K562 (cell line): ENCODE measurements around the gene FEN1. TPM values are rescaled to one million over a fixed set of nuclear protein-coding genes. Genes with fewer than 3 reads are reported as not detected.
A peak's percentile ranks its signal among the peaks of the same experiment; 100 is the strongest.

Experiments
- ATAC-seq: fragments of 200-7000 bp; cut with Tn5 transposase; 3 replicates; pipeline ENCODE4 v1.9.1; 2020; ENCODE audit warnings: moderate library complexity
- BruUV-seq: library from RNA; stranded (reverse); fragments of 400-500 nt; replicated peaks from 2 replicates; lab custom pipeline; 2021; lab: Mats Ljungman, UMichigan
- CTCF ChIA-PET: fragments of 300-600 bp; formaldehyde crosslinking; extraction: SDS; loops from one replicate; lab custom pipeline; 2021; ENCODE audit warnings: low intra/inter-chr PET ratio; lab: Yijun Ruan, JAX
- POLR2A ChIA-PET: fragments of 300-600, 350-650 bp; sonication (Branson Sonifier 250); formaldehyde crosslinking; extraction: SDS; loops from one replicate; lab custom pipeline; 2021; ENCODE audit warnings: antibody characterized with exemption, inconsistent platforms; lab: Yijun Ruan, JAX
- DNase-seq, 4 experiments: peaks; one replicate each; pipeline versions ENCODE4 v3.0.0 to v3.0.0-alpha.2; 2011 to 2018; ENCODE audit warnings: low spot score in 3 of 4, mixed read lengths in 3 of 4; ENCODE audit errors: extremely low read depth in 1 of 4
- FAIRE-seq: peaks from 2 replicates; lab custom pipeline; 2011; peaks lifted over from hg19 to GRCh38; lab: Jason Lieb, UNC
- H2AFZ ChIP-seq: 2 replicates; pipeline ENCODE4 v1.6.0; 2011; ENCODE audit warnings: low read depth, low read length, control low read depth, inconsistent platforms
- H3K27ac ChIP-seq: fragments of 200-600 bp; 3 replicates; pipeline ENCODE4 v1.8.0; 2011; ENCODE audit warnings: low read depth, mild to moderate bottlenecking, control low read depth, inconsistent platforms, low read length, moderate library complexity, mixed read lengths; ENCODE audit errors: extremely low read depth
- H3K27me3 ChIP-seq, 2 experiments: fragments of 300-600 bp in 1 of 2; 2 replicates in 1 of 2; 3 replicates in 1 of 2; pipeline versions ENCODE4 v1.6.0 to v1.8.0; 2011; ENCODE audit warnings: inconsistent platforms in 2 of 2, low read length in 2 of 2, mild to moderate bottlenecking in 1 of 2, mixed read lengths in 1 of 2, moderate library complexity in 1 of 2; ENCODE audit not compliant: control insufficient read depth in 2 of 2, insufficient read depth in 2 of 2
- H3K36me3 ChIP-seq: fragments of 300-600 bp; 3 replicates; pipeline ENCODE4 v1.8.0; 2011; ENCODE audit warnings: mild to moderate bottlenecking, low read length, inconsistent platforms; ENCODE audit not compliant: control insufficient read depth, insufficient read depth
- H3K4me1 ChIP-seq, 2 experiments: fragments of 200-600 bp in 1 of 2; replicated peaks in 1 of 2; 2 replicates in 1 of 2; 3 replicates in 1 of 2; pipeline versions ENCODE4 v1.5.1 to v1.8.0; 2011; ENCODE audit warnings: inconsistent platforms in 2 of 2, low read length in 2 of 2, mild to moderate bottlenecking in 1 of 2, mixed read lengths in 1 of 2, moderate library complexity in 1 of 2; ENCODE audit not compliant: control insufficient read depth in 2 of 2, insufficient read depth in 2 of 2
- H3K4me2 ChIP-seq: 2 replicates; pipeline ENCODE4 v1.6.1; 2011; ENCODE audit warnings: low read length, control low read depth, inconsistent platforms, mixed read lengths; ENCODE audit not compliant: insufficient read depth
- H3K4me3 ChIP-seq: fragments of 200-600 bp; sonication (generic), shearing (Covaris generic); 2 replicates; pipeline ENCODE4 v1.5.1; 2016; ENCODE audit warnings: control low read depth, inconsistent platforms
- H3K79me2 ChIP-seq: fragments of 200-600 bp; 3 replicates; pipeline ENCODE4 v1.8.0; 2011; ENCODE audit warnings: low read length, inconsistent platforms; ENCODE audit not compliant: control insufficient read depth, insufficient read depth
- H3K9ac ChIP-seq, 2 experiments: 2 replicates each; pipeline versions ENCODE4 v1.6.0 to v1.6.1; 2011; ENCODE audit warnings: low read depth in 2 of 2, low read length in 2 of 2, control low read depth in 1 of 2, inconsistent platforms in 1 of 2, mild to moderate bottlenecking in 1 of 2, mixed read lengths in 1 of 2; ENCODE audit not compliant: insufficient read depth in 1 of 2
- H3K9me1 ChIP-seq: one replicate; pipeline ENCODE4 v1.6.0; 2011; ENCODE audit warnings: inconsistent platforms, mild to moderate bottlenecking, low read length, moderate library complexity; ENCODE audit not compliant: control insufficient read depth, insufficient read depth
- H3K9me3 ChIP-seq: replicated peaks from 2 replicates; pipeline ENCODE4 v1.5.1; 2011; ENCODE audit warnings: low read depth, low read length, inconsistent platforms; ENCODE audit not compliant: control insufficient read depth, insufficient read depth
- H4K20me1 ChIP-seq: replicated peaks from 2 replicates; pipeline ENCODE4 v1.6.1; 2011; ENCODE audit warnings: low read length, inconsistent platforms, mixed read lengths; ENCODE audit not compliant: control insufficient read depth, insufficient read depth
- NFE2 ChIP-seq: IDR thresholded peaks from 2 replicates; pipeline ENCODE4 v1.6.1; 2014; ENCODE audit warnings: antibody characterized with exemption, low read depth
- POLR2AphosphoS5 ChIP-seq: IDR thresholded peaks from 2 replicates; pipeline ENCODE4 v1.6.1; 2011; ENCODE audit warnings: mild to moderate bottlenecking, low read depth, low read length, moderate library complexity; ENCODE audit not compliant: control insufficient read depth, insufficient read depth
- POLR2G ChIP-seq: fragments of 200-400 bp; formaldehyde crosslinking; IDR thresholded peaks from 2 replicates; pipeline ENCODE4 v1.6.1; 2017; ENCODE audit warnings: low read depth, mild to moderate bottlenecking, antibody characterized with exemption, low read length, moderate library complexity
- PYGO2 ChIP-seq: fragments of 450-650 bp; IDR thresholded peaks from 2 replicates; pipeline ENCODE4 v1.6.1; 2016; ENCODE audit warnings: mild to moderate bottlenecking, missing genetic modification characterization, moderate library complexity, missing compliant biosample characterization
- RBFOX2 ChIP-seq: fragments of 200-400 bp; formaldehyde crosslinking; IDR thresholded peaks from 2 replicates; pipeline ENCODE4 v1.6.1; 2017; ENCODE audit warnings: low read depth, mild to moderate bottlenecking, low read length, moderate library complexity
- RBM22 ChIP-seq: fragments of 200-400 bp; formaldehyde crosslinking; IDR thresholded peaks from 2 replicates; pipeline ENCODE4 v1.6.1; 2018; ENCODE audit warnings: low read length, low read depth; ENCODE audit not compliant: poor library complexity, severe bottlenecking
- SMARCC2 ChIP-seq: fragments of 450-650 bp; IDR thresholded peaks from 2 replicates; pipeline ENCODE4 v1.6.1; 2017; ENCODE audit warnings: antibody characterized with exemption, moderate library complexity, mild to moderate bottlenecking, low read depth
- SNIP1 ChIP-seq: fragments of 450-650 bp; IDR thresholded peaks from 2 replicates; pipeline ENCODE4 v1.7.1; 2017; ENCODE audit warnings: low read depth, mild to moderate bottlenecking
- SRSF7 ChIP-seq: fragments of 200-400 bp; formaldehyde crosslinking; optimal IDR thresholded peaks from 2 replicates; pipeline ENCODE3; 2017; ENCODE audit warnings: mild to moderate bottlenecking, low read depth, low read length
- ZBTB17 ChIP-seq: fragments of 450-650 bp; formaldehyde crosslinking; IDR thresholded peaks from 2 replicates; pipeline ENCODE4 v1.4.0; 2020; ENCODE audit warnings: mild to moderate bottlenecking
- ZNF140 ChIP-seq: fragments of 250-450 bp; sonication (Bioruptor Pico); IDR thresholded peaks from 2 replicates; pipeline ENCODE4 v1.8.0; 2021; ENCODE audit warnings: moderate library complexity, mild to moderate bottlenecking, inconsistent platforms
- ZNF511 ChIP-seq: sonication (generic); formaldehyde crosslinking; IDR thresholded peaks from 2 replicates; pipeline ENCODE4 v1.8.0; 2022; ENCODE audit warnings: mild to moderate bottlenecking, missing genetic modification reagents
- ZNF740 ChIP-seq, 3 experiments: fragments of 200-800 bp in 1 of 3; sonication (Bioruptor generic) in 1 of 3; sonication (generic) in 1 of 3; formaldehyde crosslinking in 1 of 3; IDR thresholded peaks; 2 replicates each; pipeline versions ENCODE4 v1.6.1 to v1.8.0; 2016 to 2022; ENCODE audit warnings: mild to moderate bottlenecking in 2 of 3, missing compliant biosample characterization in 2 of 3, missing genetic modification characterization in 2 of 3, missing genetic modification reagents in 1 of 3
- ZSCAN32 ChIP-seq: fragments of 450-650 bp; formaldehyde crosslinking; IDR thresholded peaks from 2 replicates; pipeline ENCODE4 v1.4.0; 2020; ENCODE audit warnings: mild to moderate bottlenecking, moderate library complexity
- WGBS: fragments of 100-300 bp; shearing (Covaris generic); methylation state at CpG from one replicate; pipeline ENCODE4 v1.1.6; 2016; ENCODE audit warnings: low coverage, mixed read lengths; ENCODE audit not compliant: insufficient coverage; ENCODE audit errors: missing lambda C conversion rate; 5-methylcytosine and 5-hydroxymethylcytosine counted together
- in situ Hi-C: fragments of 300-500 bp; cut with MboI; formaldehyde crosslinking; loops from 4 replicates; pipeline ENCODE4 v1.15.0; 2018; ENCODE audit warnings: inconsistent platforms, mixed read lengths
- intact Hi-C: fragments of 100-400 bp; cut with micrococcal nuclease; formaldehyde crosslinking; loops from 2 replicates; pipeline ENCODE4 v1.14.2; 2022
- polyA plus RNA-seq, 8 experiments: library from polyadenylated mRNA; depleted of rRNA in 4 of 8; stranded (reverse) in 5 of 8; unstranded in 3 of 8; fragments of >200 nt; fragmentation: Nextera tagmentation in 2 of 8; fragmentation: Illumina TruSeq in 1 of 8; extraction: Ambion mirVana in 2 of 8; extraction: Trizol in 1 of 8; gene quantifications; 2 replicates each; pipeline versions ENCODE4 v1.2.1 to v1.2.3, GENCODE V29; 2011 to 2014; ENCODE audit warnings: inconsistent platforms in 1 of 8, missing spikeins in 1 of 8
- total RNA-seq, 7 experiments: library from RNA; depleted of rRNA in 6 of 7; stranded (reverse); fragments of >200 nt in 6 of 7; fragmentation: Illumina TruSeq in 2 of 7; extraction: Trizol in 2 of 7; gene quantifications; 2 replicates each; pipeline versions ENCODE4 v1.2.1 to v1.2.3, GENCODE V29; 2011 to 2021; ENCODE audit warnings: low replicate concordance in 1 of 7

FEN1 gene
- total and polyA plus RNA-seq, 9 of the 15 experiments (the other 6 are each of a cell fraction or from before 2014, with no cell fraction given): 58.1 to 156 (median 137) TPM

- no peaks in the 10 kb centered on the region for H3K9me1 ChIP-seq
- POLR2A ChIA-PET: interaction anchor here (0.6 to 1.6 kb wide), 4 partner anchors 8 to 78 kb away, joined by 3 to 8 read pairs (median 4); partner anchors contain the start of genes FEN1 and TMEM258
- in situ Hi-C loops: no loop called here
- H3K79me2 ChIP-seq: 0 out of 3 replicates have a peak, but pooled peaks cover 2% of the 10 kb centered on the region
- FAIRE-seq: no peak
- H3K27ac ChIP-seq: no peak overlapping the region
- H2AFZ ChIP-seq: no peak overlapping the region
- no peaks in the 10 kb centered on the region for H3K27me3 ChIP-seq
- peaks cover 0 to 13% of the 10 kb centered on the region in 2 experiments; a peak in 2 of 5 replicates for H3K4me1 ChIP-seq
- peaks cover 76% of the 10 kb centered on the region for H3K36me3 ChIP-seq
- no peak overlapping the region for H3K4me2 ChIP-seq
- no peak for DNase-seq
- H4K20me1 ChIP-seq: peaks cover 6% of the 10 kb centered on the region
- CTCF ChIA-PET: no interaction called here
- no peak for ATAC-seq
- no peak for TF ChIP-seq SNIP1
- no peak for TF ChIP-seq PYGO2 (tag)
- no peak for TF ChIP-seq ZBTB17 (CRISPR knock-in tag)
- TF ChIP-seq NFE2: no peak
- TF ChIP-seq ZNF140 (CRISPR knock-in tag): no peak
- TF ChIP-seq ZSCAN32: no peak
- TF ChIP-seq, all 486 proteins: peak for 0
- Histone ChIP-seq H3K9ac (peak overlapping the region in 1 of 2 experiments; percentile 61; a peak in 1 of 4 replicates), H3K4me3 (no peak overlapping the region), H3K9me3 (no peaks in the 10 kb centered on the region)
- BruUV-seq: no TSS peak
- WGBS: 78% methylated on average over 5 of the region's 7 CpGs
- intact Hi-C loops: no loop called here
Measured at GRCh38 chr11:61784506-61784805, 8.3 kb upstream of the FEN1 start.

GRCh38 chr11:61785837-61786402, 6.8 kb upstream of the FEN1 start:
- Histone ChIP-seq H2AFZ (no peak overlapping the region), H3K79me2 (peaks cover 12% of the 10 kb centered on the region), H3K9me1 (no peaks in the 10 kb centered on the region), H4K20me1 (peaks cover 6% of the 10 kb centered on the region), H3K27ac (no peak overlapping the region), H3K27me3 (no peaks in the 10 kb centered on the region), H3K36me3 (peaks cover 84% of the 10 kb centered on the region), H3K9ac (peak overlapping the region in 1 of 2 experiments; percentile 30; a peak in 2 of 4 replicates), H3K4me1 (peaks cover 0 to 13% of the 10 kb centered on the region in 2 experiments; a peak in 2 of 5 replicates), H3K4me3 (no peak overlapping the region), H3K9me3 (no peaks in the 10 kb centered on the region), H3K4me2 (no peak overlapping the region)
- in situ Hi-C loops: no loop called here
- intact Hi-C loops: no loop called here
- no peak for ATAC-seq
- FAIRE-seq: no peak
- POLR2A ChIA-PET: interaction anchor here (0.5 to 1.5 kb wide), 5 partner anchors 16 to 78 kb away, joined by 3 to 5 read pairs (median 4); no protein-coding TSS in a partner anchor
- 95% methylated on average over 11 of the region's 11 CpGs for WGBS
- CTCF ChIA-PET: no interaction called here
- DNase-seq: no peak
- no TSS peak for BruUV-seq
- TF ChIP-seq ZNF740 (CRISPR knock-in tag; IDR thresholded peaks at IDR 0.05) (no peak), ZNF740 (tag; IDR thresholded peaks at IDR 0.05) (no peak), ZNF511 (CRISPR knock-in tag) (no peak), RBFOX2 (peak; percentile 50; the same call in 1 of the 2 replicates), POLR2G (peak; percentile 73), RBM22 (no peak), POLR2AphosphoS5 (peak; percentile 7; the same call in 1 of the 2 replicates), SRSF7 (no peak), SMARCC2 (no peak)
